ENCODE results near the gene E2F3.

GRCh38 chr6:20468209-20468608 is 66.5 kb downstream of the E2F3 start:
- TF ChIP-seq CTCF (IDR thresholded peaks at IDR 0.05; ENCODE audit: extremely low read depth in 1 of 2, insufficient read depth in 1 of 2, low read depth in 1 of 2, low read length in 2 of 2) (no peak), MYC (IDR thresholded peaks at IDR 0.05; ENCODE audit: low read depth, low read length) (no peak), POLR2A (IDR thresholded peaks at IDR 0.05; ENCODE audit: low read depth, low read length) (no peak), POLR2AphosphoS5 (IDR thresholded peaks at IDR 0.05; ENCODE audit: insufficient read depth, low read depth, low read length) (no peak), MAX (IDR thresholded peaks at IDR 0.05; ENCODE audit: insufficient read depth, insufficient read length) (no peak), EZH2 (IDR thresholded peaks at IDR 0.05; ENCODE audit: borderline replicate concordance, low read depth, low read length, severe bottlenecking) (no peak), JUN (IDR thresholded peaks at IDR 0.05; ENCODE audit: borderline replicate concordance, insufficient read depth, insufficient read length, low read depth) (no peak)
